Measurements from ENCODE around the gene NKX2-3. TPM values are rescaled to one million over a fixed set of nuclear protein-coding genes. Genes with fewer than 3 reads are reported as not detected.

NKX2-3 gene
- total and polyA plus RNA-seq, 2 donors: 0.05 to 0.09 TPM

DNA sequence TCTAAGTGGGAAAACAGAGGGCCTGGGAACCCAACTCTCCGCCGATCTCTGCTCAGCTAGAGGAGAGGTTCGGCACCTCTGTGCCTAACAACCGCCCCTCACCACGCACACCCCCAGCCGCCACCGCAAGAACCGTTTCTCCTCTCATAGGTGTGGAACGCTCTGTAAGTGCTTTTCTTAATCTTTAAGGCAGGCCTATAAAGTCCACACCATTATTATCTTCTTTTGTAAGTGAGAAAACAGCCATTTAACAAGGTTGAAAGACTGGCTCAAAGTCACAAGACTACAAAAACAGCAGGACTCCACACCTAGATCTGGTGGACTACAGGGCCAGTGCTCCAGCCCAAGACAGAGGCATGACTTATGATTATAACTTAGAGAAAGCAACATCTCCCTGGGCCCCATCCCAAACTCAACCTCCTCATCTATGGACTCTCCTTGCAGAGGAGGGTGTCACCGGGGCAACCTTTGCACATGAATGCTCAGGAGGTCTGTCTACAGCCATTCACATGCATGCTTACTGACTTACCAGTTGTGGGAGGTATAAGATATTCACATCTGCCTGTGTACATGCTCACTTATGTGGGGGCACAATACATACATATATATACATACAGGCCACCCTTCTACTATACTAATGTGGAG lies 7.9 kb upstream of the NKX2-3 start:
- H3K27me3 ChIP-seq (ENCODE audit: control insufficient read depth in 2 of 2, insufficient read depth in 1 of 2, low read length in 1 of 2): peaks cover 60 to 94% of the 10 kb centered on the region in 2 donors

DNA sequence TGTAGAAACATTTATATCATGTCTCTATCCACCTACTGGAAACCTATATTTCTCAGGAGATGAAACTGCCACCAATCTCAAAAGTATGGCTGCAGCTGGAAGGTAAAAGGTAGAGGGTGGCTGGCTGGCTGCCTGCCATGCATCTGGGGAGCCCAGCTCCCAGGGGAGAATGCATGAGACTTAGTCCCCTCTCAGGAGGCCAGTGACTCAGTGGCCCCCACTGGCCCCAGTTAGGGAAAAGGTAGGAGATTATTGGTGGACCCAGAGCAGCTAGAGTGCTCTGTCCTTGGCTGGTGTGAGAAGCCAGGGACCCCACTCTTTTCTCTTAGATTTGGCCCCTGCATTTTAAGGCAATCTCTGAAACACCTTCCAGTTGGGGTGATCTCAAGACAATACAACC lies 6.8 kb upstream of the NKX2-3 start:
- Histone ChIP-seq H3K27me3 (ENCODE audit: control insufficient read depth in 2 of 2, insufficient read depth in 1 of 2, low read length in 1 of 2) (peaks cover 60 to 94% of the 10 kb centered on the region in 2 donors), H3K9me3 (ENCODE audit: control insufficient read depth in 2 of 2, insufficient read depth in 1 of 2, low read length in 1 of 2) (peaks cover 0 to 3% of the 10 kb centered on the region in 2 donors), H3K36me3 (ENCODE audit: control insufficient read depth in 2 of 2, insufficient read depth in 2 of 2, low read length in 1 of 2) (no peaks in the 10 kb centered on the region), H3K4me3 (ENCODE audit: low read length in 2 of 2) (no peak overlapping the region), H3K27ac (ENCODE audit: low read depth in 1 of 2, low read length in 1 of 2) (no peak overlapping the region), H3K4me1 (ENCODE audit: control insufficient read depth in 2 of 2, insufficient read depth in 2 of 2, low read length in 2 of 2) (peaks cover 2% of the 10 kb centered on the region in 2 donors)
- DNase-seq (ENCODE audit: low read depth in 6 of 9, low spot score in 9 of 9): no peak

More for the DNA sequence above, 7.9 kb upstream of the NKX2-3 start:
- DNase-seq (ENCODE audit: low read depth in 6 of 9, low spot score in 9 of 9): no peak
- 97% methylated on average over 10 of the region's 10 CpGs for WGBS
- Histone ChIP-seq H3K36me3 (ENCODE audit: control insufficient read depth in 2 of 2, insufficient read depth in 2 of 2, low read length in 1 of 2) (no peaks in the 10 kb centered on the region), H3K4me3 (ENCODE audit: low read length in 2 of 2) (no peak overlapping the region), H3K27ac (ENCODE audit: low read depth in 1 of 2, low read length in 1 of 2) (no peak overlapping the region), H3K9me3 (ENCODE audit: control insufficient read depth in 2 of 2, insufficient read depth in 1 of 2, low read length in 1 of 2) (peaks cover 0 to 1% of the 10 kb centered on the region in 2 donors), H3K4me1 (ENCODE audit: control insufficient read depth in 2 of 2, insufficient read depth in 2 of 2, low read length in 2 of 2) (peaks cover 0 to 2% of the 10 kb centered on the region in 2 donors)

DNA sequence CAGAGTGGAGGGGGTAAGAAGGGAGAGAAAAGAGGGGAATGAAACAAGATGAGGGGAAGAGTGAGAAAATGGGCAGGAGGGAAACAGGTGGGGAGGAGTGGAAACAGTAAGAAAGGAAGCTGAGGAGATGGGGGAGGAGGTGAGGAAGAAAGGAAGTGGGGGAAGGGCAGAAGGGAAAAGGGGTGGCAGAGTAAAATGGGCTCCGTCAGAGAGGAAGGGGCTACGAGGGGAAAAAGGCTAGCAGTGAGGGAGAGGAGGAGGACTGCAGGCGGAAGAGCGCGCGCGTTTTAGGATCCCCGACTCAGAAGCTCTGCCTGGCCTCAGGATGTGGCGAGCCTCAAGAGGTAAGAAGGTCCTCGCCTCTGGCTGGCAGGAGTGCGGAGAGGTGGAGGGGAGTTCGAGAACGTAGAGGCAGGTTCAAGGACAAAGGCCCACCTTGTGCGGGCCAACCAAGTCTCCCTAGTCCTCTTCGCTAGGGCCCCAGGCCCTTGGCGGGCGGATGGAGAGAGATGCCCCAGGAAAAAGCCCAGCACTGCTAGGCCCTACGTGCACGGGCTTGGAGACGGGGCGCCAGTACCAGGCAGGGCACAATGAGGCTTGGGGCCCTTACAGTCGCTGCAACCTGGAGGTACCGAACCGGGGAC lies 5.8 kb upstream of the NKX2-3 start:
- Histone ChIP-seq H3K4me3 (ENCODE audit: low read length in 2 of 2) (no peak overlapping the region), H3K27ac (ENCODE audit: low read depth in 1 of 2, low read length in 1 of 2) (no peak overlapping the region), H3K36me3 (ENCODE audit: control insufficient read depth in 2 of 2, insufficient read depth in 2 of 2, low read length in 1 of 2) (no peaks in the 10 kb centered on the region), H3K4me1 (ENCODE audit: control insufficient read depth in 2 of 2, insufficient read depth in 2 of 2, low read length in 2 of 2) (peaks cover 2 to 3% of the 10 kb centered on the region in 2 donors), H3K9me3 (ENCODE audit: control insufficient read depth in 2 of 2, insufficient read depth in 1 of 2, low read length in 1 of 2) (peaks cover 0 to 3% of the 10 kb centered on the region in 2 donors), H3K27me3 (ENCODE audit: control insufficient read depth in 2 of 2, insufficient read depth in 1 of 2, low read length in 1 of 2) (peaks cover 60 to 94% of the 10 kb centered on the region in 2 donors)
- no peak for DNase-seq (ENCODE audit: low read depth in 6 of 9, low spot score in 9 of 9)
- 86% methylated on average over 24 of the region's 24 CpGs for WGBS

DNA sequence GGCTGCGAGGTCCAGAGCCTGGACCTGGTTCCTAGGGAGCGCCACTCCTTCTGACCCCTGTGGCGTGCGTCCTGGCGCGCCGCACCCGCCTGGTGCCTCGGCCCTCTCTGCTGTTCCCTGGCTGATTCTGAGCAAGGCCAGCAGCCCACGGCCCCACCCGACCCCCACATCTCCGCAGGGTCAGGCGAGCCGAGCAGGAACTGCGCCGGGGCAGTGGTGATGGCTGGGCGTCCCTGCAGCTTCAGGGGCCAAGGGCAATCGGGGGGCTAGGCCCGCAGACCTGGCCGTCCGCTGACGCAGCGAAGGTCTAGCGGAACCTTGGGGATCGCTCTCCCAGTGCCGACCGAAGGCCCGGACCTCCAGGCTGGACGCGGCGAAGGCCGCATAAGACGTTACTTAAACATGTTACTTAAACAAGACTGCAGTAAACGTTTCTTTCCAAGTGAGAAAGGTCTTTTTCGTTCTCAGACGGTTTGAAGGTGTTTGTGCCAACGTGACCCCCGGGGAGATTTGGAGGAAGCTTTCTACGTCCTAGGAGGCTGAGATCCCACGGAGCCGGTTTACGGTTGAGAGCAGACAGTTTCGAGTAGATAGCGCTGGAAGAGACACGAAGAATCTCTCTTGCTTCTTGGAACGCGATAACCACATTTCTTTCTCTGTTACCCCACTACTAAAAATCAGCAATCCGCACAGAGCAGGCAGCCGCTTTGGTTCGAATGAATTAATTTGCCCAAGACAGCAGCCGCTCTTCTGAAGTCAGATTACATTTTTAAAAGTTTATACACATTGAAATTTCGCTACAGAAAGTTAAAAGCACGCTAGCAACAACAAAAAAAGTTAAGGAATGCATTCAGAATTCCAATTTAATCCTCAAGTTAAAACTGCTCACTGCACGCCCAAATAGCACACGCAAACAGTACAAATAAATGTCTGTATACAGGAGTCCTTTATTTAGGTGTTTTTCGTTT lies 4.9 kb upstream of the NKX2-3 start:
- no peak for DNase-seq (ENCODE audit: low read depth in 6 of 9, low spot score in 9 of 9)
- Histone ChIP-seq H3K36me3 (ENCODE audit: control insufficient read depth in 2 of 2, insufficient read depth in 2 of 2, low read length in 1 of 2) (no peaks in the 10 kb centered on the region), H3K9me3 (ENCODE audit: control insufficient read depth in 2 of 2, insufficient read depth in 1 of 2, low read length in 1 of 2) (peaks cover 0 to 10% of the 10 kb centered on the region in 2 donors), H3K27me3 (ENCODE audit: control insufficient read depth in 2 of 2, insufficient read depth in 1 of 2, low read length in 1 of 2) (peaks cover 62 to 94% of the 10 kb centered on the region in 2 donors), H3K4me3 (ENCODE audit: low read length in 2 of 2) (no peak overlapping the region), H3K27ac (ENCODE audit: low read depth in 1 of 2, low read length in 1 of 2) (no peak overlapping the region), H3K4me1 (ENCODE audit: control insufficient read depth in 2 of 2, insufficient read depth in 2 of 2, low read length in 2 of 2) (peaks cover 2 to 5% of the 10 kb centered on the region in 2 donors)
- WGBS: 58% methylated on average over 56 of the region's 56 CpGs

DNA sequence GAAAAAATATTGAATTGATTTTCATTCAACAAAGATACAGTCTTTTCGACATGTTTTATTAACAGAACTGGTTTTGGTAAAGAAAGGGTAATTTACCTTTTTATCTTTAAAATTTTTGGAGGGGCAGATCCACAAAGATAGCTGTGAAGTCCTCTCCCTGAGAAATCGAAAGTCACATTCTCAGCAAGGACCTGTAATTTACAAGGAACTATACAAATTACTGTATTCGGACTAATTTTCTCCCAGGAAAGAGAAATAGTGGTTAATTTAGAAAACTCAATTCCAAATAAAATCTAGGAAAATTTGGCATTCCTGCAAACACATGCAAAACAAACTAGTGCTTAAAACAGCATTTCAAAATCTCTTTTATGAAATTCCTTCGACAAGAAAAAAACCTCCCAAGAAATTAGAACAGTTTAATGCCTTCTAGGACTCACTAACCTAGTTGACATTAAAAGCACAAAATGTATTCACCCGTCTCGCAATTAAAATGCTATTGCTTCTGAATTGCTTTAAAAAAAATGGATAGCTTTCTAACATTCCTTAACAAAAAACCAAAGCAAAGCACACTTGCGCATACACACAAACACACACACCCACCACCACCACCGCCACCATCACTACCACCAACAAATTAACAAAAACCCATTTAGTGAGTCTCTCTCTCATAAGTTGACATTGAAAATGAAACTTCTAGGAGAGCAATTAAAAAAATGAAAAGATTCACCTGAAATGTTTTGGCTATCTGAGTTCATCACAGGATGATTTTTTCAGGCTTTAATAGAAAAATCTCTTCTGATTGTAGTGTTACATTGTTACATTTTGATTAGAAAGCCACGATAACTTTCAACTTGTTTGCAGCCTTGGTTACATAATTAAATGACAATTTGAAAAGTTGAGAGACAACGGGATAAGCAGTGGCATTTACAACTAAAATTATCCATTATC lies 4.0 kb upstream of the NKX2-3 start:
- Histone ChIP-seq H3K27ac (ENCODE audit: low read depth in 1 of 2, low read length in 1 of 2) (no peak overlapping the region), H3K27me3 (ENCODE audit: control insufficient read depth in 2 of 2, insufficient read depth in 1 of 2, low read length in 1 of 2) (peaks cover 70 to 94% of the 10 kb centered on the region in 2 donors), H3K9me3 (ENCODE audit: control insufficient read depth in 2 of 2, insufficient read depth in 1 of 2, low read length in 1 of 2) (peaks cover 2 to 10% of the 10 kb centered on the region in 2 donors), H3K4me1 (ENCODE audit: control insufficient read depth in 2 of 2, insufficient read depth in 2 of 2, low read length in 2 of 2) (peaks cover 0 to 7% of the 10 kb centered on the region in 2 donors), H3K4me3 (ENCODE audit: low read length in 2 of 2) (no peak overlapping the region), H3K36me3 (ENCODE audit: control insufficient read depth in 2 of 2, insufficient read depth in 2 of 2, low read length in 1 of 2) (no peaks in the 10 kb centered on the region)
- 20% methylated on average over 10 of the region's 10 CpGs for WGBS
- DNase-seq (ENCODE audit: low read depth in 6 of 9, low spot score in 9 of 9): no peak

DNA sequence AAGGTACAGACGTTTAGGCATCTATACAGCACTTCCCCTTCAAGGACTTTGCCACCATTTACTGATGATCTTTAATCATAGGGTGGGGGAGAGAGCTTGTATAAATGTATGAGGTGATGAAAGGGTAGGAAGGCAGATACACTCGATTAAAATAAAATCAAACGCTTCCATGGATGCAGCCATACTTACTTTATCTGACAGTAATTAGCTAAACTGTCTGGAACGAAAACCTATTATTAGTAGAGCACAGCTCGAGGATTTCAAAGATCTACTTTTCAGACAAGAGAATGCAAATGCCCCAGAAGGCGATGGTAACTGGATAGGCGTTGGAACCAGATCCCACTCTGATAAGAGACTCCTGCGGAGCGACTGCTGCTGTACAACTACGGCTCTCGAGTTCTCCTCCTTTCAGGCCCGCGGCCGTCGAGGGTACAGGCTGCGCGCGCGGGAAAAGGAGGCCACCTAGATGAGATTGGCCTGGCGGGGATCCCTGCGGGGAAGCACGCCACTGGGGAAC lies 3.1 kb upstream of the NKX2-3 start:
- Histone ChIP-seq H3K4me3 (ENCODE audit: low read length in 2 of 2) (no peak overlapping the region), H3K27me3 (ENCODE audit: control insufficient read depth in 2 of 2, insufficient read depth in 1 of 2, low read length in 1 of 2) (peaks cover 76 to 94% of the 10 kb centered on the region in 2 donors), H3K36me3 (ENCODE audit: control insufficient read depth in 2 of 2, insufficient read depth in 2 of 2, low read length in 1 of 2) (no peaks in the 10 kb centered on the region), H3K9me3 (ENCODE audit: control insufficient read depth in 2 of 2, insufficient read depth in 1 of 2, low read length in 1 of 2) (peaks cover 2 to 10% of the 10 kb centered on the region in 2 donors), H3K27ac (ENCODE audit: low read depth in 1 of 2, low read length in 1 of 2) (no peak overlapping the region), H3K4me1 (ENCODE audit: control insufficient read depth in 2 of 2, insufficient read depth in 2 of 2, low read length in 2 of 2) (peaks cover 0 to 7% of the 10 kb centered on the region in 2 donors)
- DNase-seq (ENCODE audit: low read depth in 6 of 9, low spot score in 9 of 9): no peak
- WGBS: 26% methylated on average over 22 of the region's 22 CpGs

DNA sequence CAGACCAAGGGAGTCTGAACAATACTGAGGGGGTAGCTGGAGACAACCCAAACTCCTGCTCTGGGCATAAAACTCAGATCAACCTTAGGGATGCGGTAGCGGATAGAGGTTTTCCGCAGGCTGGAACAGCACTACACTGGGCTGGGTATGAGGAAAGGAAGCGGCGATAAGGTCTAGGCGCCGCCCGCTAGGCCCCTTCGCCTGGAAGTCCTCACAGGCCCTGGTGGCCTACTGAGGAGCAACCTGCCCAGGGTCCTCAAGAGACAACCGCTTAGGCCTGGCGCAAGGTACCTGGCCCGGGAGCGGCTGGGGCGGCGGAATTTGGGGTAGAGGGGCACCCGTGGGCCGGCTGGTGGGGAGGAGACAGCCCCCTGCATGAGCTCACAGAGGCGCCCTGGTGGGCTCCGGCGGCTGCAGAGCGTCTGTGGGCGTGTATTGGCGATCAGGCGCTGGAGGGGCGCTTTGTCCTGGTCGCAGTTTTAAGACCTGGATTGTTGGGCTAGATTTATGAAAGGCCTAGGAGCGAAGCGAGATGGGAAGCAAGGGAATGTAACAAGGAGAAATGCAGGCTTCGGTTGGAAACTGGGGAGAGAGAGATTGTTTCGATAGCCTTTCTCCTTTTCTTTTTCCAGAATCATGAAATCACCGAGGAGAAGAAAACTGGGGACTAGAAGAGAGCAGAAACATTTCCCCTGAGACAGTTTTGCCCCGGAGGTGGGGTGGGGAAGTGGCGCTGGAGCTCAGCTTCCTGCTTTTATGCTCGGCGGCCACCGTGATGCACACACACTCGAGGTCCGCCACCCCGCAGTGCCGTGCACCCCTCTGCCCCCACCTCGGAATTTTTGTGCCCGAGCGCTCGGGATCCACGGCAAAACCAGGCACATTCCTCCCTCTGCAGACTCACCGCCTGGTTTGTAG lies 2.4 kb upstream of the NKX2-3 start:
- Histone ChIP-seq H3K4me3 (ENCODE audit: low read length in 2 of 2) (peak overlapping the region in 1 of 2 donors; percentile 24), H3K27me3 (ENCODE audit: control insufficient read depth in 2 of 2, insufficient read depth in 1 of 2, low read length in 1 of 2) (peaks cover 80 to 96% of the 10 kb centered on the region in 2 donors), H3K36me3 (ENCODE audit: control insufficient read depth in 2 of 2, insufficient read depth in 2 of 2, low read length in 1 of 2) (no peaks in the 10 kb centered on the region), H3K27ac (ENCODE audit: low read depth in 1 of 2, low read length in 1 of 2) (no peak overlapping the region), H3K9me3 (ENCODE audit: control insufficient read depth in 2 of 2, insufficient read depth in 1 of 2, low read length in 1 of 2) (peaks cover 2 to 10% of the 10 kb centered on the region in 2 donors), H3K4me1 (ENCODE audit: control insufficient read depth in 2 of 2, insufficient read depth in 2 of 2, low read length in 2 of 2) (peaks cover 0 to 11% of the 10 kb centered on the region in 2 donors)
- WGBS: 11% methylated on average over 46 of the region's 46 CpGs
- DNase-seq (ENCODE audit: low read depth in 6 of 9, low spot score in 9 of 9): no peak

All from thymus (tissue), 11 donors.